Measurements from ENCODE around the gene PHF2.

Gene PHF2

GRCh38 chr9:93659044-93659836 lies 82.9 kb downstream of the PHF2 start:
- no peak overlapping the region for H3K27ac ChIP-seq
- peaks cover 90% of the 10 kb centered on the region for H3K36me3 ChIP-seq
- TF ChIP-seq, protein P1, sequence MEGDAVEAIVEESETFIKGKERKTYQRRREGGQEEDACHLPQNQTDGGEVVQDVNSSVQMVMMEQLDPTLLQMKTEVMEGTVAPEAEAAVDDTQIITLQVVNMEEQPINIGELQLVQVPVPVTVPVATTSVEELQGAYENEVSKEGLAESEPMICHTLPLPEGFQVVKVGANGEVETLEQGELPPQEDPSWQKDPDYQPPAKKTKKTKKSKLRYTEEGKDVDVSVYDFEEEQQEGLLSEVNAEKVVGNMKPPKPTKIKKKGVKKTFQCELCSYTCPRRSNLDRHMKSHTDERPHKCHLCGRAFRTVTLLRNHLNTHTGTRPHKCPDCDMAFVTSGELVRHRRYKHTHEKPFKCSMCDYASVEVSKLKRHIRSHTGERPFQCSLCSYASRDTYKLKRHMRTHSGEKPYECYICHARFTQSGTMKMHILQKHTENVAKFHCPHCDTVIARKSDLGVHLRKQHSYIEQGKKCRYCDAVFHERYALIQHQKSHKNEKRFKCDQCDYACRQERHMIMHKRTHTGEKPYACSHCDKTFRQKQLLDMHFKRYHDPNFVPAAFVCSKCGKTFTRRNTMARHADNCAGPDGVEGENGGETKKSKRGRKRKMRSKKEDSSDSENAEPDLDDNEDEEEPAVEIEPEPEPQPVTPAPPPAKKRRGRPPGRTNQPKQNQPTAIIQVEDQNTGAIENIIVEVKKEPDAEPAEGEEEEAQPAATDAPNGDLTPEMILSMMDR (IDR thresholded peaks at IDR 0.05): no peak
- no peaks in the 10 kb centered on the region for H3K4me1 ChIP-seq (ENCODE audit: control insufficient read depth in 1 of 2, insufficient read depth in 1 of 2, low read depth in 1 of 2, low read length in 1 of 2)
- H3K27me3 ChIP-seq: no peaks in the 10 kb centered on the region
- no peaks in the 10 kb centered on the region for H3K9me3 ChIP-seq
- no peak overlapping the region for H3K4me3 ChIP-seq (ENCODE audit: low read depth in 1 of 2, low read length in 1 of 2)

DNA sequence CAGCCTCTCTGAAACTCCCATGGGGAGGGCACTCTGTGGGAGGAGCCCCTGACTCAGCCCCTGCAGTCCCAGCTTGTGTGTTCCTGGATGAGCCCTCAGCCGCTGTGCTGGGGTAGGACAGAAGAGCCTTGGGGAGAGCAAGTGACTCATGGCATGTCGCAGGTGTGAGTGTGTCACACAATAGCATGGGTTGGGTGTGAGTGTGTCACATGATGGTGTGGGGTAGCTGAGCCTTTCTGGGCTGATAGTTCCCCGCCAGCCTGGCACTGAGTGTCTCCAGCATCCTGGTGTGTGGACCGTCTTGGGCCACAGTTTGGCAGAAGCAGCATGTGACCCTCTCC lies 83.4 kb downstream of the PHF2 start:
- Histone ChIP-seq H3K36me3 (peaks cover 90% of the 10 kb centered on the region), H3K4me1 (ENCODE audit: control insufficient read depth in 1 of 2, insufficient read depth in 1 of 2, low read depth in 1 of 2, low read length in 1 of 2) (no peaks in the 10 kb centered on the region), H3K9me3 (no peaks in the 10 kb centered on the region), H3K27ac (no peak overlapping the region), H3K4me3 (ENCODE audit: low read depth in 1 of 2, low read length in 1 of 2) (no peak overlapping the region), H3K27me3 (no peaks in the 10 kb centered on the region)
- TF ChIP-seq, protein P1 (IDR thresholded peaks at IDR 0.05): no peak

GRCh38 chr9:93660352-93661046 lies 84.1 kb downstream of the PHF2 start:
- Histone ChIP-seq H3K27ac (no peak overlapping the region), H3K9me3 (no peaks in the 10 kb centered on the region), H3K4me1 (ENCODE audit: control insufficient read depth in 1 of 2, insufficient read depth in 1 of 2, low read depth in 1 of 2, low read length in 1 of 2) (no peaks in the 10 kb centered on the region), H3K27me3 (no peaks in the 10 kb centered on the region), H3K36me3 (peaks cover 90% of the 10 kb centered on the region), H3K4me3 (ENCODE audit: low read depth in 1 of 2, low read length in 1 of 2) (no peak overlapping the region)
- TF ChIP-seq, protein P1 (IDR thresholded peaks at IDR 0.05): no peak

GRCh38 chr9:93661591-93661990 lies 85.2 kb downstream of the PHF2 start:
- Histone ChIP-seq H3K9me3 (no peaks in the 10 kb centered on the region), H3K27me3 (no peaks in the 10 kb centered on the region), H3K36me3 (peaks cover 90% of the 10 kb centered on the region), H3K4me1 (ENCODE audit: control insufficient read depth in 1 of 2, insufficient read depth in 1 of 2, low read depth in 1 of 2, low read length in 1 of 2) (no peaks in the 10 kb centered on the region), H3K27ac (no peak overlapping the region), H3K4me3 (ENCODE audit: low read depth in 1 of 2, low read length in 1 of 2) (no peak overlapping the region)
- TF ChIP-seq, protein P1 (IDR thresholded peaks at IDR 0.05): no peak

DNA sequence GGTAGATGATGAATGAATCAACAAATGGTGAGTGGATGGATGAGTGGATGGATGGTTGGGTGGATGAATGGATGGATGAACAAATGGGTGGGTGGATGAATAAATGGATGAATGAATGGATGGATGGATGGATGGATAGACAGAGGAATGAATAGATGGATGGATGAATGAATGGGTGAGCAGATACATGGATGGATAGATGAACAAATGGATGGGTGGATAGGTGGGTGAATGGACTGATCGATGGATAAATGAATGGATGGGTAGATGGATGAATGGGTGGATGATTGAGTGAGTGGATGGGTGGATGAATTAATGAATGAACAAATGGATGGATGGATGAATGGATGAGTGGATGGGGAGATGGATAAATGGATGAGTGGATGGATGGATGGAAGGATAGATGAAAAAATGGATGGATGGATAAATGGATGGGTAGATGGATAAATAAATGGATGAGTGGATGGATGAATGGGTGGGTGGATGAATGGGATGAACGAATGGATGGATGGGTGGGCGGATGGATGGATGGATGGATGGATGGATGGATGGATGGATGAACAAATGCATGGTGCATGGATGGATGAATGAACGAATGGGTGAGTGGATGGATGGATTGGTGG lies 85.7 kb downstream of the PHF2 start:
- no peaks in the 10 kb centered on the region for H3K9me3 ChIP-seq
- no peak overlapping the region for H3K27ac ChIP-seq
- H3K4me1 ChIP-seq (ENCODE audit: control insufficient read depth in 1 of 2, insufficient read depth in 1 of 2, low read depth in 1 of 2, low read length in 1 of 2): no peaks in the 10 kb centered on the region
- no peak overlapping the region for H3K4me3 ChIP-seq (ENCODE audit: low read depth in 1 of 2, low read length in 1 of 2)
- TF ChIP-seq, protein P1 (IDR thresholded peaks at IDR 0.05): no peak
- H3K27me3 ChIP-seq: no peaks in the 10 kb centered on the region
- H3K36me3 ChIP-seq: peaks cover 88% of the 10 kb centered on the region
